Measurements from ENCODE around the gene TMEM178B.

TMEM178B gene

GRCh38 chr7:141246426-141246825, 172.6 kb downstream of the TMEM178B start:
- no peak for TF ChIP-seq REST (IDR thresholded peaks at IDR 0.05; ENCODE audit: insufficient replicate concordance, low read depth)
- TF ChIP-seq POLR2AphosphoS5 (IDR thresholded peaks at IDR 0.05; ENCODE audit: low read depth), result no peak
- no peak for TF ChIP-seq GABPA (IDR thresholded peaks at IDR 0.05; ENCODE audit: low read depth)
- TF ChIP-seq, protein P1, sequence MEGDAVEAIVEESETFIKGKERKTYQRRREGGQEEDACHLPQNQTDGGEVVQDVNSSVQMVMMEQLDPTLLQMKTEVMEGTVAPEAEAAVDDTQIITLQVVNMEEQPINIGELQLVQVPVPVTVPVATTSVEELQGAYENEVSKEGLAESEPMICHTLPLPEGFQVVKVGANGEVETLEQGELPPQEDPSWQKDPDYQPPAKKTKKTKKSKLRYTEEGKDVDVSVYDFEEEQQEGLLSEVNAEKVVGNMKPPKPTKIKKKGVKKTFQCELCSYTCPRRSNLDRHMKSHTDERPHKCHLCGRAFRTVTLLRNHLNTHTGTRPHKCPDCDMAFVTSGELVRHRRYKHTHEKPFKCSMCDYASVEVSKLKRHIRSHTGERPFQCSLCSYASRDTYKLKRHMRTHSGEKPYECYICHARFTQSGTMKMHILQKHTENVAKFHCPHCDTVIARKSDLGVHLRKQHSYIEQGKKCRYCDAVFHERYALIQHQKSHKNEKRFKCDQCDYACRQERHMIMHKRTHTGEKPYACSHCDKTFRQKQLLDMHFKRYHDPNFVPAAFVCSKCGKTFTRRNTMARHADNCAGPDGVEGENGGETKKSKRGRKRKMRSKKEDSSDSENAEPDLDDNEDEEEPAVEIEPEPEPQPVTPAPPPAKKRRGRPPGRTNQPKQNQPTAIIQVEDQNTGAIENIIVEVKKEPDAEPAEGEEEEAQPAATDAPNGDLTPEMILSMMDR (IDR thresholded peaks at IDR 0.05; ENCODE audit: insufficient read depth, low read length), result no peak
- no peak for TF ChIP-seq SPI1 (IDR thresholded peaks at IDR 0.05; ENCODE audit: borderline replicate concordance, low read depth)
- DNase-seq (ENCODE audit: low read depth in 1 of 2, low spot score in 1 of 2), result no peak
- no peak overlapping the region for H3K27ac ChIP-seq (replicated peaks)
- H3K4me3 ChIP-seq (replicated peaks; ENCODE audit: insufficient read depth, low read length), result no peak overlapping the region
- H3K27me3 ChIP-seq (ENCODE audit: insufficient read depth, poor library complexity, severe bottlenecking), result no peaks in the 10 kb centered on the region

GRCh38 chr7:141251180-141251579, 177.3 kb downstream of the TMEM178B start:
- Histone ChIP-seq H3K27me3 (ENCODE audit: insufficient read depth, poor library complexity, severe bottlenecking) (no peaks in the 10 kb centered on the region), H3K4me3 (replicated peaks; ENCODE audit: insufficient read depth, low read length) (no peak overlapping the region), H3K27ac (replicated peaks) (no peak overlapping the region)
- TF ChIP-seq, protein P1 (IDR thresholded peaks at IDR 0.05; ENCODE audit: insufficient read depth, low read length), result no peak
- no peak for DNase-seq (ENCODE audit: low read depth in 1 of 2, low spot score in 1 of 2)

- Histone ChIP-seq H3K4me3 (replicated peaks; ENCODE audit: insufficient read depth, low read length) (no peak overlapping the region), H3K27me3 (ENCODE audit: insufficient read depth, poor library complexity, severe bottlenecking) (no peaks in the 10 kb centered on the region), H3K27ac (replicated peaks) (no peak overlapping the region)
- TF ChIP-seq SPI1 (IDR thresholded peaks at IDR 0.05; ENCODE audit: borderline replicate concordance, low read depth) (no peak), REST (IDR thresholded peaks at IDR 0.05; ENCODE audit: insufficient replicate concordance, low read depth) (no peak), POLR2AphosphoS5 (IDR thresholded peaks at IDR 0.05; ENCODE audit: low read depth) (no peak), GABPA (IDR thresholded peaks at IDR 0.05; ENCODE audit: low read depth) (no peak)
- TF ChIP-seq, protein P1 (IDR thresholded peaks at IDR 0.05; ENCODE audit: insufficient read depth, low read length), result no peak
- no peak for DNase-seq (ENCODE audit: low read depth in 1 of 2, low spot score in 1 of 2)
These were observed 178.1 kb downstream of the TMEM178B start for GRCh38 chr7:141251957-141252356.

DNA sequence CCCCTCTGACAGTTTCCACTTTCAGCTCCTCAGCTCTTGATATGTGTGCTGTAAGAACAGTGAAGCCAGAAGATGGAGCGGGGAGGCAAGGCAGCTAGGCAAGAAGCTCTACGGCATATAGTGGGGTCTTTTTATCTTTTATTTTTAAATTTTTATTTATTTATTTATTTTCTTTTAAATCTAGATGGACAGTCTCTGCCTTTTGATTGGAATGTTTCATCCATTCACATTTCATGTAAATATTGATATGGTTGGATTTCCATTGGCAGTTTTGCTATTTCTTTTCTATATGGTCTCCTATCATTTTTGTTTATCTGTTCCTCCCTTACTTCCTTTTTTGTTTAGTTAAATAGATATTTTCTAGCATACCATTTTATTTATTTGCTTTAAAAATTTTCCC, 183.7 kb downstream of the TMEM178B start:
- Histone ChIP-seq H3K27me3 (ENCODE audit: insufficient read depth, poor library complexity, severe bottlenecking) (peaks cover 3% of the 10 kb centered on the region), H3K27ac (replicated peaks) (no peak overlapping the region), H3K4me3 (replicated peaks; ENCODE audit: insufficient read depth, low read length) (no peak overlapping the region)
- TF ChIP-seq GABPA (IDR thresholded peaks at IDR 0.05; ENCODE audit: low read depth), result no peak
- TF ChIP-seq, protein P1 (IDR thresholded peaks at IDR 0.05; ENCODE audit: insufficient read depth, low read length), result no peak
- no peak for TF ChIP-seq SPI1 (IDR thresholded peaks at IDR 0.05; ENCODE audit: borderline replicate concordance, low read depth)
- no peak for TF ChIP-seq POLR2AphosphoS5 (IDR thresholded peaks at IDR 0.05; ENCODE audit: low read depth)
- no peak for TF ChIP-seq REST (IDR thresholded peaks at IDR 0.05; ENCODE audit: insufficient replicate concordance, low read depth)
- no peak for DNase-seq (ENCODE audit: low read depth in 1 of 2, low spot score in 1 of 2)
